GM18498 (cell line): ENCODE results near the gene MB21D2.
A peak's percentile ranks its signal among the peaks of the same experiment; 100 is the strongest.

Experiments
- ATAC-seq: cut with Tn5 transposase; IDR thresholded peaks from one replicate; pipeline ENCODE4 v1.9.1; 2021; ENCODE audit warnings: mild to moderate bottlenecking, moderate library complexity; ENCODE audit not compliant: unreplicated experiment

The MB21D2 gene

GRCh38 chr3:192923731-192924130, 6.1 kb upstream of the MB21D2 start:
- no peak for ATAC-seq

GRCh38 chr3:192921793-192922192, 4.1 kb upstream of the MB21D2 start:
- ATAC-seq: no peak

- no peak for ATAC-seq
Measured at GRCh38 chr3:192920411-192920810, 2.8 kb upstream of the MB21D2 start.

GRCh38 chr3:192919901-192920300, 2.2 kb upstream of the MB21D2 start:
- no peak for ATAC-seq

- no peak for ATAC-seq
Measured at GRCh38 chr3:192918275-192918588, 576 bp upstream of the MB21D2 start.

GRCh38 chr3:192917028-192917403, 640 bp downstream of the MB21D2 start:
- ATAC-seq: peak; percentile 35

- peak; percentile 4 for ATAC-seq
Measured at GRCh38 chr3:192916371-192917027, 1.2 kb downstream of the MB21D2 start.

- no peak for ATAC-seq
Measured at GRCh38 chr3:192915722-192916121, 1.9 kb downstream of the MB21D2 start.

- peak; percentile 19 for ATAC-seq
Measured at GRCh38 chr3:192915304-192915703, 2.4 kb downstream of the MB21D2 start.

- ATAC-seq: no peak
Measured at GRCh38 chr3:192914848-192915247, 2.8 kb downstream of the MB21D2 start.

- no peak for ATAC-seq
Measured at GRCh38 chr3:192913540-192913939, 4.1 kb downstream of the MB21D2 start.

- no peak for ATAC-seq
Measured at GRCh38 chr3:192911293-192911692, 6.4 kb downstream of the MB21D2 start.

- no peak for ATAC-seq
Measured at GRCh38 chr3:192907784-192908183, 9.9 kb downstream of the MB21D2 start.

- no peak for ATAC-seq
Measured at GRCh38 chr3:192906940-192907339, 10.7 kb downstream of the MB21D2 start.

- no peak for ATAC-seq
Measured at GRCh38 chr3:192905980-192906678, 11.5 kb downstream of the MB21D2 start.

- ATAC-seq: no peak
Measured at GRCh38 chr3:192904632-192905289, 12.9 kb downstream of the MB21D2 start.

GRCh38 chr3:192902549-192902948, 15.1 kb downstream of the MB21D2 start:
- ATAC-seq: no peak

GRCh38 chr3:192901435-192901834, 16.2 kb downstream of the MB21D2 start:
- no peak for ATAC-seq

GRCh38 chr3:192899540-192899982, 18.1 kb downstream of the MB21D2 start:
- no peak for ATAC-seq

GRCh38 chr3:192897005-192897404, 20.7 kb downstream of the MB21D2 start:
- no peak for ATAC-seq

- ATAC-seq: no peak
Measured at GRCh38 chr3:192896208-192896607, 21.4 kb downstream of the MB21D2 start.

- ATAC-seq: no peak
Measured at GRCh38 chr3:192894676-192895075, 23.0 kb downstream of the MB21D2 start.
